Measurements from ENCODE around the gene SOD1.

DNA sequence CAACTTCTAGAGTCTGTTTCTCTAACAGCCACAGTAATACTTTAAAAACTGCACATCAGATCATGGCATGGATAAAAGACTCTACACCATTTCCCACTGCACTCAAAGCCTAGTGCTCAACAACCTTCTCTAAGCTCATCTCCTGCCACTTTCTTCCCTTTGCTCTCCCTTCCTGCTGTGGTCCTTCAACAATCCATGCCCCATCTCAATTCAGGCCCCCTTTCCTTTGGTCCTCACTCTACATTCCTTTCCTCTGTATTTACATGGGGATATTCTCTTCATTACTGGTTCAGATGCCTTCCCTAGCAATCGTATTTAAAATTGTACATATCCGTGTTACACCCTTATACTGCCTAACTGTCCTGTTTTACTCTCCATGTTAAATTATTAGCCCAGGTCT lies 19.0 kb downstream of the SOD1 start:
- TF ChIP-seq POLR2A (IDR thresholded peaks at IDR 0.05; ENCODE audit: low read length) (no peak), GATA1 (IDR thresholded peaks at IDR 0.05; ENCODE audit: low read depth, low read length) (no peak)

Data from erythroblast (primary cell).